ENCODE results near the gene TANGO6.

Gene TANGO6

DNA sequence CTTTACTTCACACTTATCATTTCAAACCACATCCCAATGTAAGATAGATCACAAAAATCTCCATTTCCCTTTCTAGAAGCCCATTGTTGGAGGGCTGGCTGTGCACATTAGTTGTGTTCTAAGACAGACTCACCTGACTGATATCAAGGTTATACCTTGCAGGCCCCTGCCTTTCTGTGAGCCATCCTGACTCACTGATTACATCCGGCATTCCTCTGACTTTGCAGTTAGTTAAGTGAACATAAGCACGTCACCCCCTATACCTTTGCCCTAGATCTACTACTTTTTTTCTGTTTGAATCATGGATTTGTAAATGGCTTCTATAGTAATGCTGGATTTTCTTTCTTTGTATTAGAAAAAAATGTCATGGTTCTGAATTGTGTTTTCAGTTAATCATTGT lies 78.3 kb downstream of the TANGO6 start:
- H3K9ac ChIP-seq = no peak overlapping the region
- no peaks in the 10 kb centered on the region for H3K79me2 ChIP-seq
- no peak overlapping the region for H3K27ac ChIP-seq
- H3K4me1 ChIP-seq = no peaks in the 10 kb centered on the region
- no peaks in the 10 kb centered on the region for H3K9me3 ChIP-seq (ENCODE audit: control insufficient read depth, low read length)
- no peak overlapping the region for H3K4me2 ChIP-seq (ENCODE audit: low read length)
- no peaks in the 10 kb centered on the region for H3K27me3 ChIP-seq (ENCODE audit: control insufficient read depth, insufficient read depth, low read length)
- TF ChIP-seq, protein P1, sequence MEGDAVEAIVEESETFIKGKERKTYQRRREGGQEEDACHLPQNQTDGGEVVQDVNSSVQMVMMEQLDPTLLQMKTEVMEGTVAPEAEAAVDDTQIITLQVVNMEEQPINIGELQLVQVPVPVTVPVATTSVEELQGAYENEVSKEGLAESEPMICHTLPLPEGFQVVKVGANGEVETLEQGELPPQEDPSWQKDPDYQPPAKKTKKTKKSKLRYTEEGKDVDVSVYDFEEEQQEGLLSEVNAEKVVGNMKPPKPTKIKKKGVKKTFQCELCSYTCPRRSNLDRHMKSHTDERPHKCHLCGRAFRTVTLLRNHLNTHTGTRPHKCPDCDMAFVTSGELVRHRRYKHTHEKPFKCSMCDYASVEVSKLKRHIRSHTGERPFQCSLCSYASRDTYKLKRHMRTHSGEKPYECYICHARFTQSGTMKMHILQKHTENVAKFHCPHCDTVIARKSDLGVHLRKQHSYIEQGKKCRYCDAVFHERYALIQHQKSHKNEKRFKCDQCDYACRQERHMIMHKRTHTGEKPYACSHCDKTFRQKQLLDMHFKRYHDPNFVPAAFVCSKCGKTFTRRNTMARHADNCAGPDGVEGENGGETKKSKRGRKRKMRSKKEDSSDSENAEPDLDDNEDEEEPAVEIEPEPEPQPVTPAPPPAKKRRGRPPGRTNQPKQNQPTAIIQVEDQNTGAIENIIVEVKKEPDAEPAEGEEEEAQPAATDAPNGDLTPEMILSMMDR (IDR thresholded peaks at IDR 0.05) = no peak
- no peak overlapping the region for H3K4me3 ChIP-seq (ENCODE audit: low read depth, low read length)
- no peak overlapping the region for H2AFZ ChIP-seq
- no peaks in the 10 kb centered on the region for H3K36me3 ChIP-seq (ENCODE audit: control insufficient read depth, insufficient read depth, low read length)

DNA sequence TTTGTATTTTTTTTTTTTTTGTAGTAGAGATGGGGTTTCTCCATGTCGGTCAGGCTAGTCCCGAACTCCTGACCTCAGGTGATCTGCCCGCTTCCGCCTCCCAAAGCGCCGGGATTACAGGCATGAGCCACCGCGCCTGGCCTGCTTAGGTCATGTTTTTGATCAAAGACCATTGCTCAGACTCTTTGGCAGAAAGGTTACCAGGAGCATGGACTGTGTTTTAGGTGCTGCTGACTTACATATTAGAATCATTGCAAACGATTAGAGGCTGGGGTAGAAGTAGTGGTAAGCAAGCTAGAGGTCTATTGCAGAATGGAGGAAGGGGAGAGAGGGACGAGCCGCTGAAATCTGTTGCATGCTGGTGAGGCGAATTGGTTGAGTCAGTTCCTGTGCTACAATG lies 79.8 kb downstream of the TANGO6 start:
- Histone ChIP-seq H3K4me3 (ENCODE audit: low read depth, low read length) (no peak overlapping the region), H3K9me3 (ENCODE audit: control insufficient read depth, low read length) (no peaks in the 10 kb centered on the region), H3K27ac (no peak overlapping the region), H3K36me3 (ENCODE audit: control insufficient read depth, insufficient read depth, low read length) (no peaks in the 10 kb centered on the region), H3K4me2 (ENCODE audit: low read length) (no peak overlapping the region), H3K27me3 (ENCODE audit: control insufficient read depth, insufficient read depth, low read length) (no peaks in the 10 kb centered on the region), H3K9ac (no peak overlapping the region), H3K4me1 (no peaks in the 10 kb centered on the region), H3K79me2 (no peaks in the 10 kb centered on the region), H2AFZ (no peak overlapping the region)
- TF ChIP-seq, protein P1 (IDR thresholded peaks at IDR 0.05) = no peak

GRCh38 chr16:68927018-68927417 lies 83.7 kb downstream of the TANGO6 start:
- no peaks in the 10 kb centered on the region for H3K79me2 ChIP-seq
- no peaks in the 10 kb centered on the region for H3K36me3 ChIP-seq (ENCODE audit: control insufficient read depth, insufficient read depth, low read length)
- H3K4me2 ChIP-seq (ENCODE audit: low read length) = no peak overlapping the region
- no peak overlapping the region for H3K4me3 ChIP-seq (ENCODE audit: low read depth, low read length)
- TF ChIP-seq, protein P1 (IDR thresholded peaks at IDR 0.05) = no peak
- H3K9me3 ChIP-seq (ENCODE audit: control insufficient read depth, low read length) = no peaks in the 10 kb centered on the region
- H3K27me3 ChIP-seq (ENCODE audit: control insufficient read depth, insufficient read depth, low read length) = no peaks in the 10 kb centered on the region
- H3K4me1 ChIP-seq = no peaks in the 10 kb centered on the region
- H3K9ac ChIP-seq = no peak overlapping the region
- no peak overlapping the region for H3K27ac ChIP-seq
- H2AFZ ChIP-seq = no peak overlapping the region

- Histone ChIP-seq H3K9me3 (ENCODE audit: control insufficient read depth, low read length) (no peaks in the 10 kb centered on the region), H3K4me2 (ENCODE audit: low read length) (no peak overlapping the region), H3K27me3 (ENCODE audit: control insufficient read depth, insufficient read depth, low read length) (no peaks in the 10 kb centered on the region), H3K9ac (no peak overlapping the region), H3K4me1 (no peaks in the 10 kb centered on the region), H3K36me3 (ENCODE audit: control insufficient read depth, insufficient read depth, low read length) (no peaks in the 10 kb centered on the region), H3K27ac (no peak overlapping the region), H3K4me3 (ENCODE audit: low read depth, low read length) (no peak overlapping the region), H2AFZ (no peak overlapping the region), H3K79me2 (no peaks in the 10 kb centered on the region)
- TF ChIP-seq, protein P1 (IDR thresholded peaks at IDR 0.05) = no peak
These were observed 87.9 kb downstream of the TANGO6 start for GRCh38 chr16:68931196-68931595.

DNA sequence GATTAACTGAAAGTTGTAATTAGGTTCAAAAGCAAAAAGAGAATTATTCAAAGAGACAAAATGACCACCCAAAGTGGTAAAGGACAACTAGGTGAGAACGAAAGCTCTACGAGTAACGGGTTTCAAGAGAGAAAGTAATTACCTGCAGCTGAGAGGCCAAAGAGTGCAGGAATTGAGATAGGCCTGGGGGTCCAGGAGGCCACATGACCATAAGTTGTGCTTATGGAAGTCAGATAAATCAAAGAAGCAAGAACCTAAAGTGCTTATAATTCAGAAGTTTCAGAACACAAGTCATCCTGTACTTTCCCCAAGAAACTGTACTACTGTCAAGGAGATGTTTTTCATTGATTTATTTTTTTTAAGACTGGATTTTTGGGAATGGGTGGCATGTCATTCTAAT lies 91.1 kb downstream of the TANGO6 start:
- no peaks in the 10 kb centered on the region for H3K36me3 ChIP-seq (ENCODE audit: control insufficient read depth, insufficient read depth, low read length)
- no peak overlapping the region for H3K27ac ChIP-seq
- no peak overlapping the region for H3K9ac ChIP-seq
- peaks cover 6% of the 10 kb centered on the region for H3K4me1 ChIP-seq
- no peak overlapping the region for H2AFZ ChIP-seq
- TF ChIP-seq, protein P1 (IDR thresholded peaks at IDR 0.05) = no peak
- no peaks in the 10 kb centered on the region for H3K27me3 ChIP-seq (ENCODE audit: control insufficient read depth, insufficient read depth, low read length)
- H3K4me3 ChIP-seq (ENCODE audit: low read depth, low read length) = no peak overlapping the region
- H3K79me2 ChIP-seq = no peaks in the 10 kb centered on the region
- no peaks in the 10 kb centered on the region for H3K9me3 ChIP-seq (ENCODE audit: control insufficient read depth, low read length)
- no peak overlapping the region for H3K4me2 ChIP-seq (ENCODE audit: low read length)
